Stomach (tissue), 4 donors: ENCODE results near the gene LDLRAD3.

Experiments
- CTCF ChIP-seq, 7 experiments: fragments of 450-650 bp in 4 of 7; fragments of 200-600 bp in 3 of 7; sonication (generic) in 3 of 7; IDR thresholded peaks; one replicate each; pipeline ENCODE4 v1.5.1; 2016 to 2019; ENCODE audit warnings: antibody characterized with exemption in 7 of 7, control low read depth in 2 of 7, mild to moderate bottlenecking in 1 of 7
- EP300 ChIP-seq: sonication (generic); formaldehyde crosslinking; IDR thresholded peaks from one replicate; pipeline ENCODE4 v1.6.1; 2017; ENCODE audit warnings: antibody characterized with exemption
- POLR2A ChIP-seq, 4 donors: fragments of 450-650 bp; IDR thresholded peaks; one replicate each; pipeline ENCODE4 v1.6.1; 2016; ENCODE audit warnings: antibody characterized with exemption in 4 of 4, control low read depth in 2 of 4, mild to moderate bottlenecking in 1 of 4, moderate library complexity in 1 of 4
- POLR2AphosphoS5 ChIP-seq, 3 donors: sonication (generic); formaldehyde crosslinking; IDR thresholded peaks; one replicate each; pipeline ENCODE4 v1.6.1; 2016; ENCODE audit warnings: antibody characterized with exemption in 3 of 3

DNA sequence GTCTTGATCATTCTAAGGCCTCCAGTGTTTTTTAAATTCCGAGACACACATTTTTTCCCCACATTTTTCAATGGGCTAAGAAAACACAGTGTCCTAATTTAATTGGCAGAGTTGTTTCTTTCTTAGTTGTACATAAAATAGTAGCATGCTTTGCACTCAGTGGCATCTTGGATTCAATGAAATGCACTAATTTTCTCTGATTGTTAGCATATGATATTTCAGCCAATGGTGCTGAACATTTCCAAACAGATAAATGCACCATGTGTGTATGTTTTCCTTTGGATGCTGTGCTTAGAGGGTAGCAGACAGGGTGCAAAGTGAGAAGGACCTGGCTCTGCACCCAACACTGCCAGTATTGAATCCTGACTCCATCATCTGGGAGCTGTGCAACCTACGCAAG lies 103.5 kb downstream of the LDLRAD3 start:
- TF ChIP-seq CTCF (IDR thresholded peaks at IDR 0.05) (no peak), EP300 (no peak), POLR2A (IDR thresholded peaks at IDR 0.05) (no peak), POLR2AphosphoS5 (IDR thresholded peaks at IDR 0.05) (no peak)
